GM18951 (cell line): Measurements from ENCODE around the gene IL1R1.
"Not testable (repeated sequence)": the region's sequence is repeated elsewhere in the genome, so short reads cannot be mapped to it uniquely, and the experiment has no call there.

ENCODE experiments used
- POLR2A ChIP-seq: IDR thresholded peaks from 4 replicates; pipeline ENCODE4 v1.6.1; 2011; ENCODE audit warnings: mild to moderate bottlenecking; ENCODE audit not compliant: insufficient read length, insufficient read depth; ENCODE audit errors: extremely low read depth
- in situ Hi-C: fragments of 300-500 bp; cut with MboI; formaldehyde crosslinking; loops from one replicate; pipeline ENCODE4 v1.12.0; 2022; ENCODE audit warnings: low sequenced_read_pairs, mixed read lengths, inconsistent platforms; ENCODE audit not compliant: unreplicated experiment

Gene IL1R1

DNA sequence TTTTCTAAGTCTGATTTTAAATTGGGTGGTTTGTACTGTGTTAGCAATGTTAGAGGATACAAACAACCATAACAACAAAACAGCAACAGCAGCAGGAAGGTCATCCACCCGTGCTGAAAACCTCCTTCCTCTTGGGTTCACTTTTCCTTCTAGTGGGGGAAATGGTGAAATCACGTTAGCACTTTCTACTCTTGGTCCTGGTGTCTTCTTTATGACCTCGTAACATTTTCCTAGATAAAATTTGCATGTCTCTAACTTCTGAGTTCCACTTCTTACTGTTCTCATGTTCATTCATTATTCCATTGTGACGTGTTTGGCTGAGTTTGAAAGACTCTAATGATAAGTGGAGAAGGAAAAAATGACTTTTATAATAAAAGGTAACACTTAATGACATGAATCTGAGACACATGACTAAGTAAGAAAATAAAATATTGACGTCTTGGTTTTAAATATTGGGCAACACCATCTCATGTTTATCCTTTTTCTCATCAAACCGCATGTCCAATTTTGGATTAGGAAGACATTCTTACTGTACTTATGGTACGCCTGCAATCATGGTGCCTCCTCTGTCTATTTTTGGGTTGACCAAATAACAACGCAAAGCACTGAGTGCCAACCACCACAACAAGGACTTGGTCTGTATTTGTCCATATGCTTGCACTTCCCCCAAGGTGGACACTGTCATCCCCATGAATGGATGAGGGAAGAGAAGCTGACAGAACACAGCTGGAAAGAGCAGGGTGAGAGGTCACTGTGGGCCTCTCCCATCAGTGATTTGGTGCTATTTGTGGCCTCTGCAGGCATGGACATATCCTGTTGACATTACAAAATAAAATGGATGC lies 25.7 kb upstream of the IL1R1 start:
- TF ChIP-seq POLR2A = no peak
- in situ Hi-C loops = no loop called here

DNA sequence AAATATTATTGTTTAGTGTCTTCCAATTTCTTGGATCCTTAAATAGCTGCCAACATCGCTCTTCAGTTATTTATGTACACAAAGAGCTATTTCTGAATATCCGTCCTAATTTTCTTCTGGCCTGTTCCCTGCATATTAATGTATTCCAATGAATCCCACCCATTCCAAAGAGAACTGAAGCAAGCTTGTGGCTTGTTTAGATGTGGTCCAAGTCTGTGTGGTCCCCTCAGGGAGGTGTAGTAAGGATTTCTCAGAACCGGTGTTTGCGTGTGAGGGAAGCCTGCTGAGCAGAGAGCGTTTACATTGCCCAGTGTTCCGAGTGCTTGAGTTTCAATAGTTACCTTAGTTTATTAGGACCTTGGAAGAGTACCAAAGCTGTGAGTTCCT lies 25.1 kb upstream of the IL1R1 start:
- in situ Hi-C loops = no loop called here
- TF ChIP-seq POLR2A = no peak

DNA sequence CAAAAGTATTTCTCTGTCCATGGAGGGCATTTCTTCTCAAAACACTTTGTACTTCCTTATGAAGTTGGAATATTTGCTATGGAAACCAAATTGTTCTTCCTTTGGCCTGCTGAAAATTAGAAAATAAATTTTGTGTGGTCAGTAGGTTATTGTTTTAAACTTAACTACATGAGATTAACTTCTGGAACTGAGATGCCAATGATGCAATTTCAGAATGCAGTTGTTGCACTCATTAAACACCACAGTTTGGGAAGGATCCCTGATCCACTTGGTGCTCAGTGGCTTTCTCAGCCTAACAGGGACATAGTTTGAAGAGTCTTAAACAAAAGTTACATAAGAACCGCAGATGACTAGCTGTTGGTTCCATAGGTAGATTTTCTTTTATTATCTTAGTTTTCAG lies 23.3 kb upstream of the IL1R1 start:
- no peak for TF ChIP-seq POLR2A
- in situ Hi-C loops = no loop called here

DNA sequence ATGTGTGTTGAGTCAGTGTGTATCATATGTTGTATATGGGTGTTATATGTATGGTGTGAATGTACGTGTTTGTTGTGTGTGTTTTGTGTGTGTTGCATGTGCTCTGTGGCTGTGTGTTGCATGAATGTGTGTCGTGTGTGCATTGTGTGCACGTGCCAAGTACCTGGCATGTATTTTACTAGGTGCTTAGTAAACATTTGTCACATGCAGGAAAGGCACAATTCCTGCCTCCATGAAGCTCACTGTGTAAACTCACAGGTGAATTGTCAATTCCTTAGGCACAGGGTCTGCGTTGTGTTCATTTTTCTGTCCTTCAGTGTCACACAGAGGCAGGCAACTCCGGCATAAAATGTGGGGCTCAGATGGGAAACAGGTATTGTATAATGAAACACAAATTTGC lies 22.3 kb upstream of the IL1R1 start:
- TF ChIP-seq POLR2A = no peak
- in situ Hi-C loops = no loop called here

DNA sequence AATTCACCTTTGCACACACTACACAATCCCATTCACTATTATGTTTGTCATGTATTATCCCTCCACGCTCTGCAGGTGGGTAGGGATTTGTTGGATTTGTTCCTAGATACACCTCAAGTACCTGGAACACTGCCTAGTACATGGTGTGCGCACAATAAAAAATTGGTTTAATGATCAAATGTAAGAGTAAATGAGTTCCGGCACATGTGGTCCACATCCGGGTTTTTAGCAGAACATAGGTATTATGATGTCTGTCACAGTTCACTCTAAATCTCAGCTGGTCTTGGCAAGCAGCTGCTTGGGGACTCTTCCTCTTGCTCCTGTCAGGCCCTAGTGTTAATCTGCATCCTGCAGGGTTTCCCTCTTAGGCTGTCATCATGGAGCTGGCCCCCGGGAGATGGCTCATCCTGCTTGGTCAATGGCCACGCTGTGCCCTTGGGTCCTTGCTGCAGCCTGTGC lies 21.8 kb upstream of the IL1R1 start:
- TF ChIP-seq POLR2A = no peak
- in situ Hi-C loops = no loop called here

DNA sequence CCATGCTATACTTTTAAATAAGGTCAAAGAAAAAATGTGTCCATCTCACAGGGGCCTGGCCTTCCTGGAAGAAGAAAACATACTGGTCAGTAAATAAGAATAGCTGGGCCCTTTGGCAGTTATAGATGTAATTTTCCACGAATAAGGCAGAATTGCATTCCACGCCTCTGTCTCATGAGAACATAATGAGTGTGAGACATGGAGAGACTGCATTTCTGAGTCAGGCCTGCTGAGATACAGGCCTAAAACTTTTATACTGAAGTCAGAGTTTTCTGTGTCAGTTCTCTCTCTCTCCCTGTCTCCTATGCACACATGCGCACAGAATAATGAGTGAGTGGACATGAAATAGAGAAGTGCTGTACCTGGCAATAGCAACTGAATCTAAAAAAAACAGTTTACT lies 20.4 kb upstream of the IL1R1 start:
- in situ Hi-C loops = no loop called here
- TF ChIP-seq POLR2A = no peak

DNA sequence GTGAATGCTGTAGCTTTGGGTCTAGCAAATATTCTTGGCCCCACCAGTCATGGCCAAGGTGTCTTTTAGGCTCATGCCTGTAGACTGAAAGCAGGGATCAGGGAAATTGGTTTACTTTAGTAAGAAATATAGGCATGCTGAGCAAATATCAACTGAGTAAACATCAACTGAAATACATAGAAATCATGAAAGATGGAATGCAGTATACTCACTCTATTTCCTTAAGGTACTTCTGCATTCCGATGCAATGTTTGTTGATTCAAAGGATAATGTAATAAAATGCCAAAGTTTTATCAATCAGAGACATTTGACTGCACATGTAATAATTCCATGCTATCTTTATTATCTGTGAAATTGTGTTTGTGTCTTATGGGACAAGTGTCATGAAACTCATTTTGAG lies 19.6 kb upstream of the IL1R1 start:
- TF ChIP-seq POLR2A = no peak
- in situ Hi-C loops = no loop called here

DNA sequence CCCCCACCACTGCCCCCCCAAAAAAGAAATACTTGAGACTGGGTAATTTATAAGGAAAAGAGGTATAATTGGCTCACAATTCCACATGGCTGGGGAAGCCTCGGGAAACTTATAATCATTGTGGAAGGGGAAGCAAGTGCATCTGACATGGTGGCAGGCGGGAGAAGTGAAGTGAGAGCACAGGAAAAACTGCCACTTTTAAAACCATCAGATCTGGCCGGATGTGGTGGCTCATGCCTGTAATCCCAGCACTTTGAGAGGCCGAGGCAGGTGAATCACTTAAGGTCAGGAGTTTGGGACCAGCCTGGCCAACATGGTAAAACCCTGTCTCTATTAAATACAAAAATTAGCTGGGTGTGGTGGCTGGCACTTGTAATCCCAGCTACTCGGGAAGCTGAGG lies 18.1 kb upstream of the IL1R1 start:
- in situ Hi-C loops = not testable (repeated sequence)

DNA sequence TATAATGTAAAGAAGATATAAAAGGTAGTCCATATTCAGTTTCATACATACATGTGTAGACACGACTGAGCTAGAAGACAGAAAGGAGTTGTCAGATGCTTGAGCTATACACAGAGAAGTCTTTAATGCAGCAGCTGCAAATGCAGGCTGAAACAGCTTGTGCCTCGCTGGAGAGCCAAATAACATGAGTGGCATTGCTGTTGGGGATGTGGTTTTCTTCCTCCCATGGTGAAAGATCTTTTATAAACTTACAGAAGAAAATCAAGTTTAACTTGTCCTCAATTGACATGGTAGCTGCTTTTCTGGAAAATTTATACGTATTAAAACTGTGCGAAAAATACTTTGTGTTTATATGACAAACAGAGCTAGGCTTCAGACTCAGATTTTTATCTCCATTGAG lies 16.4 kb upstream of the IL1R1 start:
- in situ Hi-C loops = no loop called here
- TF ChIP-seq POLR2A = no peak

DNA sequence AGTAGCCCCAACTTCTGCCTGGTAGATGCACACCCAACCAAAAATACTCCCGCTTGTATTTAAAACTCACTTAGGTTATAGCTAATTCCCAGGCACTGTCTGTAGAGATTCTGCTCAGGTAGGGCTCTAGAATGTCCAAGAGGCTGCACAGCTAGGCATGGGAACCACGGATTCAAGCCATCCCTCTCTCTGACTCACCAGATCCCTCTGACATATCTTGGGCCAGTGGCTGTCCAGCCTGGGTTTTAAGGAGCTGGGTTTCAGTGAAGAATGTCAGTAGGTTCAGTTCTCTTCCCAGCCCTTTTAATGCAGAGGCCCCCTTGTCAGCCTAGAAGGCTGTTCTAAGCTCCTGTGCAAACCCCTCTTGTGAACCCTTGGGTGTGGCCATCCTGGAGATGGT lies 15.9 kb upstream of the IL1R1 start:
- in situ Hi-C loops = no loop called here
- TF ChIP-seq POLR2A = no peak

DNA sequence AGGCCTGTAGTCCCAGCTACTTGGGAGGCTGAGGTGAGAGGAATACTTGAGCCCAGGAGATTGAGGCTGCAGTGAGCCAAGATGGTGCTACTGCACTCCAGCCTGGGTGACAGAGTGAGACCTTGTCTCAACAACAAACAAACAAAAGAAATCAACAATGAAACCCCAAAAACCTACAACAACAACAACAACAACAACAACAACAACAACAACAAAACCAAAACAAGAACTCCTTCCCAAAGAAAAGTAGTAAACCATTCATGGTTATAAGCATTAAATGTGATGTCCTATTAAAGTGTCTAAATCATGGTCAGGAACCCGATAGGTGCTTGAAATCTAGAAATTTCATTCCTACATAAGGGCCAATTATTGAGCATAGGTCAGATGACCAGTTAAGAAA lies 13.5 kb upstream of the IL1R1 start:
- in situ Hi-C loops = no loop called here
- no peak for TF ChIP-seq POLR2A

DNA sequence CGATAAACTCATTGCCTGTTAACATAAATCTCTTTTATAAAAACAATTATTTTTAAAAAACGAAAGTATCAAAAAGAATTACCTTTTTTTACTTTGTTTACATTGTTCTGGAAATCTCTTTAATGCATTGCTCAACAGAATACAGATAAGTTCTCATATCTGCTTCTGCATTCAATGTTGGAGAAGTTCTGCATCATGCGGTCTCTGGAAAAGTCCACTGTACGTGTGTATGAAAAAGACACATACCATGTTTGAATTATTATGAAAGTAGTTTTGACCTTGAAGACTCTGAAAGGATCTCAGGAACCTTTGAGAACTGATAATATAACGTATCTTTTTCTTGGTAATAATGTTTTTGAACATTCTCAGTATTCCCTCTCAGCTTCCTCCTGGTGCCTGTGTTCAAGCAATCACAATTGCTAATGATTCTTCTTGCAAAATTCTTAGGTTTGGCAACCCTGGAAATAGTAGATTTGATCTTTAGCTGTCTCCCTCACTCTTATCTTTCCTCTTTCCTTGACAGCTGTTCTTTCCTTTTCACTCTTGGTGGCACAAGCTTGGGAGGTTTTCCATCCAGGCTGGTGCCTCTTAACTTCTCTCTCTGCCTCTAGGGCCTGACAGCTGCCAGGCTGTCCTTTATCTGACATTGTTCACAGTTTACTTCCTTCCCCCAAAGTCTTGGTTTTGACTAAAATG lies 12.4 kb upstream of the IL1R1 start:
- no peak for TF ChIP-seq POLR2A
- in situ Hi-C loops = no loop called here

DNA sequence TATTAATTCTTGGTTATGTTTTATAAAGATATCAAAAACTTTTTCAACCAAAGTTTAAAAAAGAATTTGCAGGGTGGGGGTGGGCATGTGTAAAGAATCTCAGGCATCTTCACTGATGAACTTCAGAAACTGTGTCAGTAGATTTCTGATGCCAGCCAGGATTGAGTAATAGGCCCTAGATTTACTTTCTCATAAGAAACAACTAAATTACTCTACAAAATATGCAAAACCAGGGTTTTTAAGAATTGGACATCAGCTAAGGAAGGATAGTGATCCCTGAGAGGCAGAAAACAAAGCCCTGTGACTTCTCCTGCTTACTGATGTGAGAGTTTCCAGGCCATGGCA lies 11.9 kb upstream of the IL1R1 start:
- in situ Hi-C loops = no loop called here
- no peak for TF ChIP-seq POLR2A

DNA sequence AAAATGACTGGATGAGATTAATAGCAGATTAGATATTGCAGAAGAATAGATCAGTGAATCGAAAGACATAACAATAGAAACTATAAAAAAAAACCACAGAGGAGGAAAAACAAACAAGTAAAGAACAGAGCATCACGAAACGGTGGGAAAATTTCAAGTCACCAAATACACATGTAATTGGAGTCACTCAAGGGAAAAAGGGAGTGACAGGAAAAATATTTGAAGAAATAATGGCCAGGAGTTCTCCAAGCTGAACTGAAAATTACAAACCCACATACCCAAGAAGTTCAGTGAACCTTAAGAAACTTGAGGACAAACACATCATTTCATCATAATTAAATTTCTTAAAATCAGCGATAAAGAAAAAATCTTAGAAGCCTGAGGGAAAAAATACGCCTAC lies 11.0 kb upstream of the IL1R1 start:
- no peak for TF ChIP-seq POLR2A
- in situ Hi-C loops = no loop called here

DNA sequence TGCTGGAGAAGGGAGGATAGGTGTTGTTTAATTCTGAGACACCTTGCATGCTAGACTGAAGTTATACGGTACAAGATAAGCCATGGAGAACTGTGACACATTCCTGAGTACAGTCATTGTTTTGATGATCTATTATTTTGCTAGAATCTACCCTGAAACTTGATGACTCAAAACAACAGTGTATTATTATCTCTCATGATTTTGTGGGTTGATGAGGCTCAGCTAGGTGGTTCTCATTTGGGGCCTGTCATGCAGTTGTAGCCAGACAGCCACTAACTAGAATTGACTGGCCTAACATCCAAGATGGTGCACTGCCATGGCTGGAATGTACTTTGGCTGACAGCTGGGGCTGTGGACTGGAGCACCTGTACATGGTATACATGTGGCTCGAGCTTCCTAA lies 5.4 kb upstream of the IL1R1 start:
- in situ Hi-C loops = no loop called here
- TF ChIP-seq POLR2A = no peak

DNA sequence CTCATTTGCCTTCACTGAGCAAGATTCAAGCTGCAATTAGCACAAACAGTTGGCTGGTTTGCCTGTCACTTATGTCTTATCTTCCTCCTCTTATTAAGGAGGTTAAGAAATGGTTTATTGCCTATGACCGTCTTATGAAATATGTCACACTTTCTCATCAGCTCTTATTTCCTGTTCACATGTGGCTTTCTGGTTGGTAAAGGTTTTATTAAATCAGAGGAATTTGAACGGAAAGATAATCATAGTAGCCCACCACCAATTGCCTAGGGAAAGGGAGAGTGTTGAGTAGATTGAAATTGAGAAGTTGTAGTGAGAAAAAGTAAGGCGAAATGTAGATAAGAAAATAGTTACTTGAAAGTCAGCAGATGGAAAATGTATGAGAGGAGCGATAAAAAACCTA lies 4.2 kb upstream of the IL1R1 start:
- no peak for TF ChIP-seq POLR2A
- in situ Hi-C loops = no loop called here
